Measurements from ENCODE around the gene EIF4ENIF1. TPM values are rescaled to one million over a fixed set of nuclear protein-coding genes. Genes with fewer than 3 reads are reported as not detected.

The EIF4ENIF1 gene
- total and polyA plus RNA-seq, 9 of the 15 experiments (the other 6 are each of a cell fraction or from before 2014, with no cell fraction given): 2.5 to 24.9 (median 15.8) TPM

DNA sequence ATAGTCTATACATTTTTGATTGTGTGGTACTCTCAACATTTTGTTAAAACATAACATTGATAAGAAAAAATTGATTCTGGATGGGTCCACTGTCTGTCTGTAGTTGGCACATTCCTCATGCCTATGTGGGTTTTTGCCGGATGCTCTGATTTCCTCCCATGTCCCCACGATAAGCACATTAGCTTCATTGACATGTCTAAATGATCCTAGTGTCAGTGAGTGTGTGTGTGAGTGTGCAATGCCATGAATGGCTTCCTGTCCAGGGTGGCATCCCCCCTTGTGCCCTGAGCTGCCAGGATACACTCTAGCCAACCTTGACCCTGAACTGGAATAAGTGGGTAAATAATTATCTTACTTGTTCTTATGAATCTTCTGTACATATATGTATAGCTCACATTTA lies 12.1 kb upstream of the EIF4ENIF1 start:
- in situ Hi-C loops (cut with MboI) (no loop called here), intact Hi-C loops (cut with micrococcal nuclease) (no loop called here)
- peaks cover 3 to 4% of the 10 kb centered on the region in 2 experiments; a peak in 2 of 5 replicates for H3K4me1 ChIP-seq (replicated peaks in 1 of 2; ENCODE audit: control insufficient read depth in 2 of 2, insufficient read depth in 2 of 2, low read length in 2 of 2)
- no peak overlapping the region for H2AFZ ChIP-seq (ENCODE audit: low read depth, low read length)
- H3K9me3 ChIP-seq (replicated peaks; ENCODE audit: control insufficient read depth, insufficient read depth, low read depth, low read length): no peaks in the 10 kb centered on the region
- ChIA-PET CTCF (ENCODE audit: low intra/inter-chr PET ratio) (no interaction called here), POLR2A (interaction anchor here (0.6 to 1.0 kb wide), 2 partner anchors 34 to 153 kb away, joined by 3 to 4 read pairs; no protein-coding TSS in a partner anchor)
- WGBS (ENCODE audit: insufficient coverage, low coverage, missing lambda C conversion rate): 71% methylated on average over 1 of the region's 2 CpGs
- FAIRE-seq: no peak
- no TSS peak for BruUV-seq (replicated peaks)
- TF ChIP-seq ZNF707 (CRISPR knock-in tag; conservative IDR thresholded peaks at IDR 0.05) (no peak), DIDO1 (tag; IDR thresholded peaks at IDR 0.05; ENCODE audit: low read depth) (no peak), GTF2E2 (tag; IDR thresholded peaks at IDR 0.05) (no peak), ZNF696 (CRISPR knock-in tag; conservative IDR thresholded peaks at IDR 0.05) (no peak), RBM25 (IDR thresholded peaks at IDR 0.05; ENCODE audit: low read depth, low read length, severe bottlenecking) (no peak), ZNF583 (CRISPR knock-in tag; IDR thresholded peaks at IDR 0.05) (no peak), POLR2A (conservative IDR thresholded peaks at IDR 0.05) (no peak), CHD1 (IDR thresholded peaks at IDR 0.05; ENCODE audit: low read length) (no peak), LCOR (CRISPR knock-in tag; IDR thresholded peaks at IDR 0.05) (no peak), DACH1 (IDR thresholded peaks at IDR 0.05; ENCODE audit: partially characterized antibody) (no peak), YBX1 (IDR thresholded peaks at IDR 0.05) (no peak), ZKSCAN8 (CRISPR knock-in tag; IDR thresholded peaks at IDR 0.05) (no peak)
- TF ChIP-seq, protein P1, sequence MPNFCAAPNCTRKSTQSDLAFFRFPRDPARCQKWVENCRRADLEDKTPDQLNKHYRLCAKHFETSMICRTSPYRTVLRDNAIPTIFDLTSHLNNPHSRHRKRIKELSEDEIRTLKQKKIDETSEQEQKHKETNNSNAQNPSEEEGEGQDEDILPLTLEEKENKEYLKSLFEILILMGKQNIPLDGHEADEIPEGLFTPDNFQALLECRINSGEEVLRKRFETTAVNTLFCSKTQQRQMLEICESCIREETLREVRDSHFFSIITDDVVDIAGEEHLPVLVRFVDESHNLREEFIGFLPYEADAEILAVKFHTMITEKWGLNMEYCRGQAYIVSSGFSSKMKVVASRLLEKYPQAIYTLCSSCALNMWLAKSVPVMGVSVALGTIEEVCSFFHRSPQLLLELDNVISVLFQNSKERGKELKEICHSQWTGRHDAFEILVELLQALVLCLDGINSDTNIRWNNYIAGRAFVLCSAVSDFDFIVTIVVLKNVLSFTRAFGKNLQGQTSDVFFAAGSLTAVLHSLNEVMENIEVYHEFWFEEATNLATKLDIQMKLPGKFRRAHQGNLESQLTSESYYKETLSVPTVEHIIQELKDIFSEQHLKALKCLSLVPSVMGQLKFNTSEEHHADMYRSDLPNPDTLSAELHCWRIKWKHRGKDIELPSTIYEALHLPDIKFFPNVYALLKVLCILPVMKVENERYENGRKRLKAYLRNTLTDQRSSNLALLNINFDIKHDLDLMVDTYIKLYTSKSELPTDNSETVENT (CRISPR knock-in tag; IDR thresholded peaks at IDR 0.05): no peak
- no peak overlapping the region for H3K9ac ChIP-seq (ENCODE audit: insufficient read depth in 1 of 2, low read depth in 2 of 2, low read length in 2 of 2)
- H3K4me2 ChIP-seq (ENCODE audit: insufficient read depth, low read length): no peak overlapping the region
- no peak overlapping the region for H3K27ac ChIP-seq (ENCODE audit: extremely low read depth, low read depth, low read length)
- no peaks in the 10 kb centered on the region for H3K27me3 ChIP-seq (ENCODE audit: control insufficient read depth in 2 of 2, insufficient read depth in 2 of 2, low read length in 2 of 2)
- H3K4me3 ChIP-seq: no peak overlapping the region
- H3K79me2 ChIP-seq (ENCODE audit: control insufficient read depth, insufficient read depth, low read length): peaks cover 20% of the 10 kb centered on the region
- peaks cover 3% of the 10 kb centered on the region; the same call in 1 of the 3 replicates for H3K36me3 ChIP-seq (ENCODE audit: control insufficient read depth, insufficient read depth, low read length)
- H3K9me1 ChIP-seq (ENCODE audit: control insufficient read depth, insufficient read depth, low read length): no peaks in the 10 kb centered on the region
- H4K20me1 ChIP-seq (replicated peaks; ENCODE audit: control insufficient read depth, insufficient read depth, low read length): no peaks in the 10 kb centered on the region
- no peak for DNase-seq (ENCODE audit: extremely low read depth in 1 of 4, low spot score in 3 of 4)
- ATAC-seq: no peak
